K562 treated with DMSO at 1 percent for 4 hours (cell line): ENCODE data around the gene FRMD4B. TPM values are rescaled to one million over a fixed set of nuclear protein-coding genes. Genes with fewer than 3 reads are reported as not detected.

Experiments
- total RNA-seq: library from RNA; unstranded; fragments of 300-600 nt; gene quantifications from 2 replicates; pipeline ENCODE4 v1.2.3, GENCODE V29; 2022; ENCODE audit not compliant: insufficient read depth

FRMD4B gene
- 0.19 TPM in 1 of 2 replicates, not detected in the other for total RNA-seq

GRCh38 chr3:69385723-69386555 lies at the start of gene FRMD4B:
Gene FRMD4B, minus strand, starts transcription at chr3:69386088. Its CDS starts 99 bp downstream, at chr3:69385989.

GRCh38 chr3:69122403-69122802 lies 263.5 kb downstream of the FRMD4B start, which contains the start of gene LMOD3:
Gene LMOD3, minus strand, starts transcription at chr3:69122595. Its CDS starts 209 bp downstream, at chr3:69122386.

